ENCODE data around the gene PTPRT. TPM values are rescaled to one million over a fixed set of nuclear protein-coding genes. Genes with fewer than 3 reads are reported as not detected.

PTPRT gene
- polyA plus RNA-seq, 3 donors, result not detected

DNA sequence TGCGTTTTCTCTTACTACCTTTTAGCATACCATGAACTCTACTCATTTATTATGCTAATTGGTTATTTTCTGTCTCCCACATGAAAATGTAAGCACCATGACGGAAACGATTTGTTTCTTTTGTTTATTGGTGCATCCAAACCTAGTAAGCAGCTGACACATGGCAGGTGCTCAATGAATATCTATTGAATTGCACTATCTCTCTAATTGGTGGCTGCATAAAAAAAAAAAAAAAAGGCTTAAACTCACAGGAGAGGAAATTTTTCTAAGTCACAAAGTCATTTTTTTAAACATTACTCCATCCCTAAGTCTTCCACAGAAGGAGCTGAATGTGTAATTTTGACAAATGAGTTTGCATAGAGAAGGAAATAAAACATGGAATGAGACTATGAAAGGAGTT, 608.4 kb downstream of the PTPRT start:
- DNase-seq, result no peak
- 83% methylated on average over 1 of the region's 3 CpGs for WGBS (ENCODE audit: insufficient coverage)
- Histone ChIP-seq H3K9me3 (replicated peaks in 1 of 2; ENCODE audit: control insufficient read depth in 1 of 2, insufficient read depth in 1 of 2, low read length in 2 of 2) (peaks cover 5 to 8% of the 10 kb centered on the region in 2 donors), H3K27ac (ENCODE audit: low read depth in 1 of 2, low read length in 2 of 2) (no peak overlapping the region), H3K4me3 (replicated peaks in 1 of 3; ENCODE audit: low read depth in 2 of 3, low read length in 3 of 3) (no peak overlapping the region), H3K79me2 (ENCODE audit: insufficient read depth, low read length) (no peaks in the 10 kb centered on the region), H2AFZ (ENCODE audit: insufficient read depth, low read depth, low read length, poor library complexity, severe bottlenecking) (no peak overlapping the region), H3K4me1 (ENCODE audit: control insufficient read depth in 1 of 2, insufficient read depth in 2 of 2, low read length in 2 of 2) (no peaks in the 10 kb centered on the region), H3K4me2 (replicated peaks; ENCODE audit: extremely low read depth, low read length, poor library complexity, severe bottlenecking) (no peak overlapping the region), H3K9ac (ENCODE audit: insufficient read depth, low read length, poor library complexity, severe bottlenecking) (no peak overlapping the region), H3K27me3 (ENCODE audit: control insufficient read depth in 2 of 2, insufficient read depth in 2 of 2, low read length in 2 of 2) (no peaks in the 10 kb centered on the region), H3K36me3 (replicated peaks in 1 of 2; ENCODE audit: control insufficient read depth in 1 of 2, insufficient read depth in 2 of 2, low read length in 2 of 2) (no peaks in the 10 kb centered on the region), H4K20me1 (ENCODE audit: insufficient read depth, low read length) (no peaks in the 10 kb centered on the region)
- H3K4me1 Mint-ChIP-seq, result no peaks in the 10 kb centered on the region
- TF ChIP-seq CTCF (IDR thresholded peaks at IDR 0.05), result no peak
- no peaks in the 10 kb centered on the region for H3K27me3 Mint-ChIP-seq (ENCODE audit: low read depth in 3 of 3)
- intact Hi-C loops (cut with micrococcal nuclease), result no loop called here
- H3K4me3 Mint-ChIP-seq, result no peak overlapping the region
- H3K9me3 Mint-ChIP-seq, result peaks cover 2 to 13% (median 7%) of the 10 kb centered on the region in 7 donors
- no peaks in the 10 kb centered on the region for H3K36me3 Mint-ChIP-seq
- no peak overlapping the region for H3K27ac Mint-ChIP-seq

- no peak for DNase-seq
- TF ChIP-seq CTCF (IDR thresholded peaks at IDR 0.05), result no peak
- Histone ChIP-seq H3K4me1 (ENCODE audit: control insufficient read depth in 1 of 2, insufficient read depth in 2 of 2, low read length in 2 of 2) (no peaks in the 10 kb centered on the region), H3K27ac (ENCODE audit: low read depth in 1 of 2, low read length in 2 of 2) (no peak overlapping the region), H3K4me3 (replicated peaks in 1 of 3; ENCODE audit: low read depth in 2 of 3, low read length in 3 of 3) (no peak overlapping the region), H4K20me1 (ENCODE audit: insufficient read depth, low read length) (no peaks in the 10 kb centered on the region), H3K36me3 (replicated peaks in 1 of 2; ENCODE audit: control insufficient read depth in 1 of 2, insufficient read depth in 2 of 2, low read length in 2 of 2) (no peaks in the 10 kb centered on the region), H3K79me2 (ENCODE audit: insufficient read depth, low read length) (no peaks in the 10 kb centered on the region), H3K27me3 (ENCODE audit: control insufficient read depth in 2 of 2, insufficient read depth in 2 of 2, low read length in 2 of 2) (no peaks in the 10 kb centered on the region), H3K4me2 (replicated peaks; ENCODE audit: extremely low read depth, low read length, poor library complexity, severe bottlenecking) (no peak overlapping the region), H2AFZ (ENCODE audit: insufficient read depth, low read depth, low read length, poor library complexity, severe bottlenecking) (no peak overlapping the region), H3K9me3 (replicated peaks in 1 of 2; ENCODE audit: control insufficient read depth in 1 of 2, insufficient read depth in 1 of 2, low read length in 2 of 2) (peaks cover 0 to 8% of the 10 kb centered on the region in 2 donors), H3K9ac (ENCODE audit: insufficient read depth, low read length, poor library complexity, severe bottlenecking) (no peak overlapping the region)
- Mint-ChIP-seq H3K27me3 (ENCODE audit: low read depth in 3 of 3) (peaks cover 0 to 3% (median 2%) of the 10 kb centered on the region in 3 donors), H3K36me3 (no peaks in the 10 kb centered on the region), H3K9me3 (peaks cover 2 to 19% (median 9%) of the 10 kb centered on the region in 7 donors), H3K4me3 (no peak overlapping the region), H3K4me1 (no peaks in the 10 kb centered on the region), H3K27ac (no peak overlapping the region)
- intact Hi-C loops (cut with micrococcal nuclease), result no loop called here
- 67% methylated on average over 6 of the region's 7 CpGs for whole genome bisulfite sequencing (ENCODE audit: insufficient coverage)
Observed at GRCh38 chr20:42576167-42576566, 613.5 kb downstream of the PTPRT start.

Data from CD14-positive monocyte (primary cell).